DOHH2 (cell line): Measurements from ENCODE around the gene NUDT6.

Source experiments
- H3F3A ChIP-seq: fragments of 200-600 bp; sonication (generic), shearing (Covaris generic); 2 replicates; pipeline ENCODE4 v1.6.0; 2016; ENCODE audit warnings: antibody characterized with exemption, mild to moderate bottlenecking; ENCODE audit not compliant: control insufficient read depth, insufficient read depth
- H3K27ac ChIP-seq: fragments of 200-600 bp; sonication (generic); 2 replicates; pipeline ENCODE4 v1.5.1; 2014; ENCODE audit warnings: low read depth, mild to moderate bottlenecking, low read length, moderate library complexity
- H3K27me3 ChIP-seq: fragments of 200-600 bp; sonication (generic); 2 replicates; pipeline ENCODE4 v1.6.1; 2014; ENCODE audit warnings: mild to moderate bottlenecking, low read length, mixed read lengths; ENCODE audit not compliant: control insufficient read depth
- H3K36me3 ChIP-seq: fragments of 200-600 bp; sonication (generic); 2 replicates; pipeline ENCODE4 v1.6.1; 2014; ENCODE audit warnings: mild to moderate bottlenecking, low read length, moderate library complexity, mixed read lengths; ENCODE audit not compliant: control insufficient read depth
- H3K4me1 ChIP-seq: fragments of 200-600 bp; sonication (generic); 2 replicates; pipeline ENCODE4 v1.6.1; 2014; ENCODE audit warnings: mild to moderate bottlenecking, low read length, mixed read lengths; ENCODE audit not compliant: control insufficient read depth
- H3K4me2 ChIP-seq: fragments of 200-600 bp; sonication (generic); 2 replicates; pipeline ENCODE4 v1.6.0; 2014; ENCODE audit warnings: mild to moderate bottlenecking, low read length, moderate library complexity
- H3K4me3 ChIP-seq: fragments of 200-600 bp; sonication (generic); 2 replicates; pipeline ENCODE4 v1.5.1; 2014; ENCODE audit warnings: mild to moderate bottlenecking, low read length, mixed read lengths
- H3K79me2 ChIP-seq: fragments of 200-600 bp; sonication (generic); 2 replicates; pipeline ENCODE4 v1.6.1; 2014; ENCODE audit warnings: mild to moderate bottlenecking, low read length, mixed read lengths; ENCODE audit not compliant: control insufficient read depth
- H3K9me2 ChIP-seq: fragments of 200-600 bp; sonication (generic); replicated peaks from 2 replicates; pipeline ENCODE4 v1.6.1; 2014; ENCODE audit warnings: mild to moderate bottlenecking, low read length, mixed read lengths; ENCODE audit not compliant: control insufficient read depth
- H3K9me3 ChIP-seq: fragments of 200-600 bp; sonication (generic); 2 replicates; pipeline ENCODE4 v1.6.1; 2014; ENCODE audit warnings: antibody characterized with exemption, low read length, mixed read lengths; ENCODE audit not compliant: control insufficient read depth, insufficient read depth
- H4K20me1 ChIP-seq: fragments of 200-600 bp; sonication (generic); 2 replicates; pipeline ENCODE4 v1.6.0; 2014; ENCODE audit warnings: low read depth, mild to moderate bottlenecking, antibody characterized with exemption, low read length, moderate library complexity; ENCODE audit not compliant: control insufficient read depth, insufficient read depth
- CTCF ChIP-seq: fragments of 200-600 bp; sonication (generic); IDR thresholded peaks from one replicate; pipeline ENCODE4 v1.5.1; 2014; ENCODE audit warnings: antibody characterized with exemption, mild to moderate bottlenecking, low read depth, low read length; ENCODE audit not compliant: poor library complexity, severe bottlenecking
- EZH2phosphoT487 ChIP-seq: fragments of 200-600 bp; sonication (generic); IDR thresholded peaks from 2 replicates; pipeline ENCODE4 v1.6.1; 2017; ENCODE audit warnings: borderline replicate concordance, mild to moderate bottlenecking, antibody characterized with exemption, low read length, moderate library complexity, mixed read lengths

Gene NUDT6

GRCh38 chr4:122876456-122876855, 45.9 kb downstream of the NUDT6 start:
- TF ChIP-seq CTCF (no peak), EZH2phosphoT487 (no peak)
- Histone ChIP-seq H3K27ac (no peak overlapping the region), H3K36me3 (no peaks in the 10 kb centered on the region), H3K79me2 (no peaks in the 10 kb centered on the region), H3K9me3 (no peaks in the 10 kb centered on the region), H4K20me1 (no peaks in the 10 kb centered on the region), H3K4me1 (no peaks in the 10 kb centered on the region), H3K9me2 (no peaks in the 10 kb centered on the region), H3K4me3 (no peak overlapping the region), H3K4me2 (no peak overlapping the region), H3K27me3 (no peaks in the 10 kb centered on the region), H3F3A (no peaks in the 10 kb centered on the region)

- no peak for TF ChIP-seq EZH2phosphoT487
- TF ChIP-seq CTCF = no peak
- no peaks in the 10 kb centered on the region for H3K9me3 ChIP-seq
- H3K27ac ChIP-seq = no peak overlapping the region
- no peaks in the 10 kb centered on the region for H3K4me1 ChIP-seq
- H3F3A ChIP-seq = no peaks in the 10 kb centered on the region
- H3K27me3 ChIP-seq = no peaks in the 10 kb centered on the region
- no peak overlapping the region for H3K4me2 ChIP-seq
- no peaks in the 10 kb centered on the region for H3K9me2 ChIP-seq
- H3K36me3 ChIP-seq = no peaks in the 10 kb centered on the region
- H4K20me1 ChIP-seq = no peaks in the 10 kb centered on the region
- no peak overlapping the region for H3K4me3 ChIP-seq
- no peaks in the 10 kb centered on the region for H3K79me2 ChIP-seq
Measured at GRCh38 chr4:122875949-122876348, 46.4 kb downstream of the NUDT6 start.

GRCh38 chr4:122873821-122874593, 48.4 kb downstream of the NUDT6 start:
- H3K27me3 ChIP-seq = no peaks in the 10 kb centered on the region
- H3K9me3 ChIP-seq = no peaks in the 10 kb centered on the region
- H3F3A ChIP-seq = no peaks in the 10 kb centered on the region
- H4K20me1 ChIP-seq = no peaks in the 10 kb centered on the region
- TF ChIP-seq CTCF (no peak), EZH2phosphoT487 (no peak)
- no peaks in the 10 kb centered on the region for H3K4me1 ChIP-seq
- no peaks in the 10 kb centered on the region for H3K9me2 ChIP-seq
- H3K27ac ChIP-seq = no peak overlapping the region
- no peak overlapping the region for H3K4me3 ChIP-seq
- H3K4me2 ChIP-seq = no peak overlapping the region
- no peaks in the 10 kb centered on the region for H3K79me2 ChIP-seq
- H3K36me3 ChIP-seq = no peaks in the 10 kb centered on the region
